GM19468 (cell line): ENCODE data around the gene OSBPL1A.

ENCODE experiments used
- ATAC-seq: cut with Tn5 transposase; IDR thresholded peaks from one replicate; pipeline ENCODE4 v1.9.1; 2021; ENCODE audit warnings: mild to moderate bottlenecking, moderate library complexity, moderate number of reproducible peaks; ENCODE audit not compliant: unreplicated experiment; ENCODE audit errors: extremely low read depth

OSBPL1A gene

DNA sequence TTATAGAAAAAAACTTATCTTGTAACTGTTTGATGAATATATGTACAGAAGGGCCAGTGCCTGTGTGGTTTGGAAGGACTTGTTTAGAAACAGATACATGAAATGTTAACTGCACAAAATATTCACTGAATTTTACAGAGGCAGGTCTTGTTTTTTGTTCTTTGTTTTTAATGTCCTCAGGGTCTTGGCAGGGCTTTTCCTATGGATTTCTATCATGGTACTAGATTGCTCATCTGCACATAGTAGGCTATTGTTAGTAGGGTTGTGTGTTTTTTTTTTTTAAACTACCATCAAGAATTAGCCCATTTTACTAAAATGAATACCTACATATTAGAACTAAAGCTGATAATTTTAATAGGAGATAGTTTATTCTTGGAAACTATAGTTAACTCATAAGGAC lies 255.2 kb downstream of the OSBPL1A start:
- no peak for ATAC-seq

DNA sequence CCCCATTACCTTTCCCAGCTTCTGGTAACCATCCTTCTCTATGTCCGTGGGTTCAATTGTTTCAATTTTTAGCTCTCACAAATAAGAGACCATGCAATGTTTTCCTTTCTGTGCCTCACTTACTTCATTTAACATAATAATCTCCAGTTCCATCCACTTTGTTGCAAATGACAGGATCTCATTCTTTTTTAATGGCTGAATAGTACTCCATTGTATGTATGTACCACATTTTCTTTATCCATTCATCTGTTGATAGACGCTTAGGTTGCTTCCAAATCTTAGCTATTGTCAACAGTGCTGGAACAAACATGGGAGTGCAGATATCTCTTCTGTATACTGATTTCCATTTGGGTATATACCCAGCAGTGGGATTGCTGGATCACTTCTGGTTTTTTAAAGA lies 256.9 kb downstream of the OSBPL1A start:
- ATAC-seq, result no peak

- peak; percentile 50 for ATAC-seq
These were observed 258.6 kb downstream of the OSBPL1A start, which contains the start of gene CABYR for GRCh38 chr18:24138789-24139616. Gene CABYR, plus strand, starts transcription at chr18:24139062. Its CDS starts 4,053 bp downstream, at chr18:24143115.

- ATAC-seq, result no peak
These were observed 259.2 kb downstream of the OSBPL1A start for GRCh38 chr18:24138409-24138788.

- no peak for ATAC-seq
These were observed 260.7 kb downstream of the OSBPL1A start for GRCh38 chr18:24136967-24137373.

DNA sequence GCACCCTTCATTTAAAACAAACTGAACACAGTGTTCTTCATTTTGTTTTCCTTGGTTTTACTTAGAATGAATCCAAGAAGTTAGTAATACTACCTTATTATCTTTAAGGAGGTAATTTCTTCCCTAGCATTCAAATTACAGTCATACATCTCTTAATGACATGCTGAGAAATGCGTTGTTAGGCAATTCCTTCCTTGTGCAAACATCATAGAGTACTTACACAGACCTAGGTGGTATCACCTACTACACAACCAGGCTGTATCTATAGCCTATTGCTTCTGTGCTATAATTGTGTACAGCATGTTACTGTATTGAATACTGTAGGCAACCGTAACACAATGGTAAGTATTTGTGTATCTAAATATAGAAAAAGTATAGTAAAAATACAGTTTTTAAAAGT lies 267.1 kb downstream of the OSBPL1A start:
- ATAC-seq, result no peak

GRCh38 chr18:24128700-24129099 lies 268.9 kb downstream of the OSBPL1A start:
- no peak for ATAC-seq

GRCh38 chr18:24127735-24128134 lies 269.9 kb downstream of the OSBPL1A start:
- no peak for ATAC-seq

DNA sequence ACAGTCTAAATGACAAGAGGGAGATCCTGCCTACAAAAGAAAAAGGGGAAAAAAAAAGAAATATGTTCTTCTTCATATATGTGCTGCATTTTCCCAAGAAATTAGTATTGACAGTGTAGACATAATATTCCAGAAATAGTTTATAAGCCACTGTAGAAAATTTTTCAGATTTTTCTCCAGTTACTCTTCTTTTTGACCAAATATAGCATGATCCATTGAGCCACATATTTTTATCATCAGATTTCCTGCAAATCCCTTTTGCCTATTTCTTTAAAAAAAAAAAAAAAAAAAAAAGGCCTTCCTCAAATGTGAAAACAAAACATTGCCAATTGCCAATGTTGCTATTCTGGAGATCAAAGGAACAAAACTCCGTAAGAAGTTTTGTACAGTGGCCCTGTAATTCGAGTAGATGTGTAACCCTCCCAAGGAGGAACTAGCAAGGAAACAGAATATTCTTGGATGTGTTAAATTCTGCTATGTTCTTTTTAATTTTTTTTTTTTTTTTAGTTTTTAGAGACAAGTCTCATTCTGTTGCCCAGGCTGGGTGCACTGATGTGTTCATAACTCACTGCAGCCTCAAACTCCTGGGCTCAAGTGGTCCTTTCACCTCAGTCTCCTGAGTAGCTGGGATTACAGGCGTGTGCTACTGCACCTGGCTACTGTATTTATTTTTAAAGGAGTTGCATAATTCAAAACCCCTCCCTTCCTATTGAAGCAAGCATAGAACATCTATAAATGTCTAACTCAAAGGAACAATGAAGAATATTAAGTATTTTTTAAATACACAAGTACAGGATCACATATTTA lies 271.3 kb downstream of the OSBPL1A start:
- ATAC-seq, result no peak

GRCh38 chr18:24121625-24122024 lies 276.0 kb downstream of the OSBPL1A start:
- no peak for ATAC-seq

- ATAC-seq, result no peak
These were observed 276.9 kb downstream of the OSBPL1A start for GRCh38 chr18:24120676-24121075.

DNA sequence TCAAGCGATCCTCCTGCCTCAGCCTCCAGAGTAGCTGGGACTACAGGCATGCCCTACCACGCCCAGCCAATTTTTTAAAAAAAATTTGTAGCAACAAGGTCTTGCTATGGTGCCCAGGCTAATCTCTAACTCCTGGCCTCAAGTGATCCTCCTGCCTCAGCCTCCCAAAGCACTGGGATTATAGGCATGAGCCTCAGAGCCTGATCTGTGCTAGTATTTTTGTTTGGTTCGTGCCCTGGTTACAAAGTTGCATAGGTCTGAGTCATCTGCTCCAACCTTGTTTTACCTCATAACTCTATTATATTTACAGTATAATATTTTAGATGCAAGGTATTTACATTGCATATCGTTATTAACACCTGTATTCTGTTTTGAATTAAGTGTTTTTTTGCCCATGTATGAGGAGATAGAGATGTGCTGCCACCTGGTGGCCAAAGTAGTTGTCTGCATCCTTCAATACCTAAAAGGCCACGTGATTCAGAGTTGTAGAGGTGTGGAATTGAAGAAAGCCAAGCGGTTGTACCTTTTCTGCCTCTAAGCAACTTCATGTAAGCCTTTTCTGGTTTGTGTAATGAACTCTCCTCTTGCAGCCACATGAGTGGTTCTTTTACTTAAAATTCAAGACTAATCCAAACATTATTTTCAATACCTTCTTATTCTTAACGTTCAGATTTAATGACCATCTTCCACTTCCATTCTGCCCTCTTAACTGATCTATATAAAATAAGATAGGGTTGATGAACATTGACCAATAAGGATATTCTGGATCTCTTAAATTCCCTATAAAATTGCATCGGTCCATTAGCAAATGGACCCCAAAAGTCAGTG lies 278.7 kb downstream of the OSBPL1A start:
- no peak for ATAC-seq

DNA sequence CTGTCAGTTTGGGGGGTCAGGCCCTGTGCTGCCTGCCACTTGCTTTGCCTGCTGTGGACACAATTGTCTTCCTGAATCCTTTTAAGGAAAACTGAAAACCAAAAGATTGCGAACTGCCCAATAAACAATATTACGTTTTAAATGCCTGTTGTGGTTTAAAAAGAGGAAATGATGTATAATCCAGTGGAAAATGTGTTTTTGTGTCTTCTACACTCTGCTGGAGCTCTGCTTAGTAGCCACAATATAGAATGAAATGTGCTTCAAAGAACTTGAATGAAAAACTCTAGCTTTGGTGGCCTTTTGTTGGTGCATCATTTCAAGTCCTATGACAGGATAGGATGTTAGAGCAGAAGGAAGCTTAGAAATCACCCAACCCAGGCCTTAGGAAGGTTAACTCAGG lies 282.0 kb downstream of the OSBPL1A start:
- ATAC-seq, result no peak

GRCh38 chr18:24114924-24115549 lies 282.6 kb downstream of the OSBPL1A start:
- no peak for ATAC-seq

GRCh38 chr18:24112874-24113615 lies 284.6 kb downstream of the OSBPL1A start:
- no peak for ATAC-seq

DNA sequence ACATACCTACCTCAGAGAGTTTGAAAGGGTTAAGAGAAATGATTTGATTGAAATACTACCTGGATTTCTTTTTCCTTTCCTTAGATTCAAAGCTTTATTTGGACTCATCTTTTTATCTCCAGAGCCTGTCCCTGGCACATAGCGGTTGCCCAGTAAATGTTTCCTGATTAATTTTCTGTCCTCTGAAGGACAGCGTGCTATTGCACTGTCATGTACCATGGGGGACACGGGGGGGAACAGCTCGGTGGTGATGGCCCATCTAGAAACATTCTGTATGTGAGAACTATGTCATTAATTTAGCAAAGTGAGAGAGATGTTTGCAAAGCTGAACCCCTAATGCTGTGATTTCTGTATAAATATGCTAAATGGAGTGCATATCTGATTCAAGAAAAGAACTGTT lies 285.2 kb downstream of the OSBPL1A start:
- no peak for ATAC-seq
